Kidney epithelial cell (primary cell): ENCODE results near the gene STING1. TPM values are rescaled to one million over a fixed set of nuclear protein-coding genes. Genes with fewer than 3 reads are reported as not detected.
"Not testable (repeated sequence)": the region's sequence is repeated elsewhere in the genome, so short reads cannot be mapped to it uniquely, and the experiment has no call there.

Experiments
- DNase-seq: peaks from one replicate; pipeline ENCODE4 v3.0.0-alpha.2; 2010; ENCODE audit warnings: low read depth
- H3K27me3 ChIP-seq: 2 replicates; pipeline ENCODE4 v1.6.0; 2011; ENCODE audit warnings: low read length; ENCODE audit not compliant: control insufficient read depth, insufficient read depth
- H3K36me3 ChIP-seq: 2 replicates; pipeline ENCODE4 v1.5.1; 2011; ENCODE audit warnings: low read length; ENCODE audit not compliant: control insufficient read depth, insufficient read depth
- H3K4me3 ChIP-seq: 2 replicates; pipeline ENCODE4 v1.5.1; 2011; ENCODE audit warnings: low read depth, mild to moderate bottlenecking, control low read depth, low read length
- total RNA-seq: library from RNA; depleted of rRNA; stranded (reverse); fragments of >200 nt; gene quantifications from 2 replicates; pipeline ENCODE4 v1.2.3, GENCODE V29; 2015
- TF ChIP-seq, protein P1 (sequence below): IDR thresholded peaks from 2 replicates; pipeline ENCODE4 v1.5.1; 2011; ENCODE audit warnings: mild to moderate bottlenecking, moderate library complexity, low read length, control low read depth, inconsistent platforms; ENCODE audit not compliant: insufficient read depth, poor library complexity, severe bottlenecking

Gene STING1
- total RNA-seq, 1 donor from 2014 or later, result 15.5 TPM

DNA sequence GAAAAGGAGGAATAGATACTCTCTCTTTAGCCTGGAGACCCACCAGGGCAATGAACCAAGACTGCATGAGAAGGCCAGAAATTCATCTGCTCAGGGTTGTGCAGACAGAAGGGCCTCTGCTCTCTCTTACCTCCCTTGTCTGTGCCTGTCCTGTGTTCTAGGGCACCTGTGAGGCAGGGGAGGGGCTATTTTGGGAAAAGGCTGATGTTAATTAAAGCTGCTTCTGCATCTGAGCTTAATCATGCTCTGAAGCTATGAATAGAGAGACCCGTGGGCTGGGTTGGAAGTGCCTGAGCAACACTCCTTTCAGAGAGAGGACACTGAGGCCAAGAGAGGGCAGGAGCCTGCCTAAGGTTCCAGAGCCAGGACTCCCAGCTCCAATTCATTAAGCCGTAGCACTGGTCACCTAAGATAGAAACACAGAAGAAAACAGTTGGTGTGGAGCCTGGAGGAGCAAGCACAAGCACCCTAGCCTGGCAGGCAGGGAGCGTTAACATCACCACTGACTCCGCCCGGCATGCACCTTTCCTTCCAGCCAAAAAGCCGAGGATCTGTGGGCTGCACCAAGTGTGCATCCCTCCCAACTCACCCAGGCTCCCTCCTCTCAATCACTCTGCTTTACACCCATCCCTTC, 31.4 kb upstream of the STING1 start:
- TF ChIP-seq, protein P1, sequence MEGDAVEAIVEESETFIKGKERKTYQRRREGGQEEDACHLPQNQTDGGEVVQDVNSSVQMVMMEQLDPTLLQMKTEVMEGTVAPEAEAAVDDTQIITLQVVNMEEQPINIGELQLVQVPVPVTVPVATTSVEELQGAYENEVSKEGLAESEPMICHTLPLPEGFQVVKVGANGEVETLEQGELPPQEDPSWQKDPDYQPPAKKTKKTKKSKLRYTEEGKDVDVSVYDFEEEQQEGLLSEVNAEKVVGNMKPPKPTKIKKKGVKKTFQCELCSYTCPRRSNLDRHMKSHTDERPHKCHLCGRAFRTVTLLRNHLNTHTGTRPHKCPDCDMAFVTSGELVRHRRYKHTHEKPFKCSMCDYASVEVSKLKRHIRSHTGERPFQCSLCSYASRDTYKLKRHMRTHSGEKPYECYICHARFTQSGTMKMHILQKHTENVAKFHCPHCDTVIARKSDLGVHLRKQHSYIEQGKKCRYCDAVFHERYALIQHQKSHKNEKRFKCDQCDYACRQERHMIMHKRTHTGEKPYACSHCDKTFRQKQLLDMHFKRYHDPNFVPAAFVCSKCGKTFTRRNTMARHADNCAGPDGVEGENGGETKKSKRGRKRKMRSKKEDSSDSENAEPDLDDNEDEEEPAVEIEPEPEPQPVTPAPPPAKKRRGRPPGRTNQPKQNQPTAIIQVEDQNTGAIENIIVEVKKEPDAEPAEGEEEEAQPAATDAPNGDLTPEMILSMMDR, result no peak
- Histone ChIP-seq H3K36me3 (no peaks in the 10 kb centered on the region), H3K4me3 (no peak overlapping the region), H3K27me3 (no peaks in the 10 kb centered on the region)
- no peak for DNase-seq

DNA sequence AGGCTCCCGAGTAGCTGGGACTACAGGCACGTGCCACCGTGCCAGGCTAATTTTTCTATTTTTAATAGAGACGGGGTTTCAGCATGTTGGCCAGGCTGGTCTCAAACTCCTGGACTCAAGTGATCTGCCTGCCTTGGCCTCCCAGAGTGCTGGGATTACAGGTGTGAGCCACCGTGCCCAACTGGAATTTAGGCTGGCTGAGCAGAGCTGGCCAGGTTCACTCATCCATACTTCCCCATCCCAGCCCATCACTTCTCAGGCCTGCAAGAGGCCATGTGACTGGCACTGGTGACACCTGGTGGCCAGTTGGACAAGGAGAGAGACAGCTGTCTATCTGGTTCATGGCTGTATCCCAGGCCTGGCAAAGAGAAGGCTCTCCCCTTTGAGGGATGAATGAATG, 30.9 kb upstream of the STING1 start:
- peak; percentile 57 for DNase-seq

DNA sequence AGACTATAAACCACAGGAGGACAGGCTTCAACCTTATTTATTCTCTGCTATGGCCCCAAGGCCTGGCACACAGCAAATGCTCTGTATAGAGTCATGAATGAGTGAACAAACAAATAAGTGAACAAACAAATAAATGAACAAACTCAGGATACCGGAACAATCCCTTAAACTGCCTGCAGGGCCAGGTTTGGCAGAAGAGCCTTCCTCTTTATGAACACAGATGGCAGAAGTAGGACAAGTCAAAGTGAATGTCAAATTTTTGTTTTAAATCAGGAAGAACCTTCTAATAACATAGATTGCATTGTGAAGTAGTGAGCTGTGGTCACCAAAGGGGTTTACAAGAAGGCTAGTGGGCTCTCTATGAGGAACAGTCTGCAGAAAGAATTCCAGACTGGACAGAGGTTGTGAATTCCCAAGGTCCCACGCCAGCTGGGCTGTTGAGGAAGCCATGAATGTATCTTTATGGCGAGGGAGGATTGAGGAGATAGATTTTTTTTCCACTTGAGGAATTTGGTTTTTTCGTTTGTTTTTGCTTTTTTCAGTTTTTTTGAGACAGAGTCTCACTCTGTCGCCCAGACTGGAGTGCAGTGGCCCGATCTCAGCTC, 30.3 kb upstream of the STING1 start:
- DNase-seq, result no peak
- H3K27me3 ChIP-seq, result no peaks in the 10 kb centered on the region
- H3K36me3 ChIP-seq, result no peaks in the 10 kb centered on the region
- H3K4me3 ChIP-seq, result no peak overlapping the region
- TF ChIP-seq, protein P1, result no peak

More for the DNA sequence above, 30.9 kb upstream of the STING1 start:
- not testable (repeated sequence) for H3K36me3 ChIP-seq, H3K27me3 ChIP-seq, H3K4me3 ChIP-seq
- TF ChIP-seq, protein P1, result peak; percentile 78

DNA sequence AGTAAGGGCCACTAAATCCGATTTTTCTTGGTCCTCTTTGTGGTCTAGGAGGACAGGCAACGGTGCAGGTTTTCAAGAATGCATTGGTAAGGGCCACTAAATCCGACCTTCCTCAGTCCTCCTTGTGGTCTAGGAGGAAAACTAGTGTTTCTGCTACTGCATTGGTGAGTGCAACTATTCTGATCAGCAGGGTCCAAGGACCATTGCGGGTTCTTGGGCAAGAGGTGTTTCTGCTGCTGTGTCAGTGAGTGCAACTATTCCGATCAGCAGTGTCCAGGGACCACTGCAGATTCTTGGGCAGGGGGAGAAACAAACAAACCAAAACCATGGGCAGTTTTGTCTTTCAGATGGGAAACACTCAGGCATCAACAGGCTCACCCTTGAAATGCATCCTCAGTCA, 22.2 kb upstream of the STING1 start:
- H3K27me3 ChIP-seq, DNase-seq, H3K4me3 ChIP-seq, H3K36me3 ChIP-seq: not testable (repeated sequence)

DNA sequence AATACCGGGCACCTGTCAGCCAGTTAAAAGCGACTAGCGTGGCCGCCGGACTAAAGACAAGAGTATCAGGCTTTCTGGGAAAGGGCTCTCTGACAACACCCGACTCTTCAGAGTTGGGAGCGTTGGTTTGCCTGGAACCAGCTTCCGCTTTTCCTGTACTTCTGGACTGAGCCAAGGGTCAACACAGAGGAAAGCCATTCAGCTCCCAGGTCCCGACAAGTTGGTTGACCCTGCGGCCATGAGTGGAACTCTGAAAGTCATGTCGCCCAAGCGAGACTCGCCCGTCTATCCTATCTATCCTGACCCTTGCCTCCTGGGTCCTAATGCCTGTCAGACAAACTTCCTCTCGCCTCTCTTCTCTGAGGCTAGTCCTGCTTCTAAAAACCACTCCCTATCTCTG, 21.3 kb upstream of the STING1 start:
- not testable (repeated sequence) for DNase-seq, H3K4me3 ChIP-seq, H3K27me3 ChIP-seq, H3K36me3 ChIP-seq

DNA sequence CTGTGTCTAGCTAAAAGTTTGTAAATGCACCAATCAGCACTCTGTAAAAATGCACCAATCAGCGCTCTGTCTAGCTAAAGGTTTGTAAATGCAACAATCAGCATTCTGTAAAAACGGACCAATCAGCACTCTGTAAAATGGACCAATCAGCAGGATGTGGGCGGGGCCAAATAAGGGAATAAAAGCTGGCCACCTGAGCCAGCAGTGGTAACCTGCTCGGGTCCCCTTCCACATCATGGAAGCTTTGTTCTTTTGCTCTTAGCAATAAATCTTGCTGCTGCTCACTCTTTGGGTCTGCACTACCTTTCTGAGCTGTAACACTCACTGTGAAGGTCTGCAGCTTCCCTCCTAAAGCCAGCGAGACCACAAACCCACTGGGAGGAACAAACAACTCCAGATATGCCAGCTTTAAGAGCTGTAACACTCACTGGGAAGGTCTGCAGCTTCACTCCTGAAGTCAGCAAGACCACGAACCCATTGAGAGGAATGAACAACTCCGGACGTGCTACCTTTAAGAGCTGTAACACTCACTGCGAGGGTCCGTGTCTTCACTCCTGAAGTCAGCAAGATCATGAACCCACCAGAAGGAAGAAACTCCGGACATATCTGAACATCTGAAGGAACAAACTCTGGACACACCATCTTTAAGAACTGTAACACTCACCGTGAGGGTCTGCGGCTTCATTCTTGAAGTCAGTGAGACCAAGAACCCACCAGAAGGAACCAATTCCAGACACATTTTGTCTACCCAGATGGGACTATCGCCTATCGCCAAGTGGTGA, 20.7 kb upstream of the STING1 start:
- H3K27me3 ChIP-seq, DNase-seq, H3K4me3 ChIP-seq, H3K36me3 ChIP-seq: not testable (repeated sequence)

DNA sequence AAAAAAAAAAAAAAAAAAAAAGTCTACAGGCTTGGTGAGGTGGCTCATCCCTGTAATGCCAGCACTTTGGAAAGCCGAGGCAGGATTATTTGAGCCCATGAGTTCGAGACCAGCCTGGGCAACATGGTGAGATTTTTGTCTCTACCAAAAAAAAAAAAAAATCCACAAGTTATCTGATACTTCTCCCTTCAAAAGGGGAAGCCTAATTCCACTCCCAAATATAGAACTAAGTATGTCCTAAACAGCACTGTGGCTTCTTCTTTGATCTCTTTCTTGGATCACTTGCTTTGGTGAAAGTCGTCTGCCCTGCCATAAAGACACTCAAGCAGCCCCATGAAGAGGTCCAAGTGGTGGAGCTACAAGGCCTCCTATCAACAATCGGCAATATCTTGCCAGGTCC, 18.8 kb upstream of the STING1 start:
- TF ChIP-seq, protein P1, result no peak
- Histone ChIP-seq H3K4me3 (no peak overlapping the region), H3K27me3 (no peaks in the 10 kb centered on the region), H3K36me3 (no peaks in the 10 kb centered on the region)
- no peak for DNase-seq
